GM19035 (cell line): ENCODE results near the gene EP300.
"Not testable (repeated sequence)": the region's sequence is repeated elsewhere in the genome, so short reads cannot be mapped to it uniquely, and the experiment has no call there.

Experiments
- ATAC-seq: cut with Tn5 transposase; IDR thresholded peaks from one replicate; pipeline ENCODE4 v1.9.1; 2021; ENCODE audit not compliant: unreplicated experiment

Gene EP300

DNA sequence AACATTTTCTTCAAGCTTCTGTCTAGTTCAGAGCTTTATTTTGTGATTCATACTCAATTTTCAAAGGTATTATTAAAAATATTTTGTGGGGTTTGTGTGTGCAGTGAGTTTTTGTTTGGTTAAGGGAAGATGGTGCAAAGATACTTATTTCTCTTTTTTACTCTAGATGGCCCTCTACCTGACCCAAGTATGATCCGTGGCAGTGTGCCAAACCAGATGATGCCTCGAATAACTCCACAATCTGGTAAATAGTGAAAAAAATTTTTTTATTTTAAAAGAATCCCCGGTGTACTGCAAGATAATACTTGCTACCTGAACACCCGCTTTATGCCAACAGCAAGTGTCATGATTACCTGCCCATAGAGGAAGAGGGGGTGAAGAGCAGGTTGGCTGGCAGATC, 54.2 kb downstream of the EP300 start:
- ATAC-seq: no peak

- ATAC-seq: no peak
Observed at GRCh38 chr22:41147722-41148121, 55.3 kb downstream of the EP300 start.

GRCh38 chr22:41152902-41153301, 60.5 kb downstream of the EP300 start:
- ATAC-seq: no peak

DNA sequence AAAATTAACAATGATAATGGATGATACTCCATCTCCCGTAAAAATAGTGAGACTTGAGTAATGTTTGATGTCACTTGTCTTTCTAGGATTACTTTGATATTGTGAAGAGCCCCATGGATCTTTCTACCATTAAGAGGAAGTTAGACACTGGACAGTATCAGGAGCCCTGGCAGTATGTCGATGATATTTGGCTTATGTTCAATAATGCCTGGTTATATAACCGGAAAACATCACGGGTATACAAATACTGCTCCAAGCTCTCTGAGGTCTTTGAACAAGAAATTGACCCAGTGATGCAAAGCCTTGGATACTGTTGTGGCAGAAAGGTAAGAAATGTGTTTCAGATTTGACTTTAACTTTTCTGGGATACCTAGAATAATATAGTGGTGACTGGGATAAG, 64.7 kb downstream of the EP300 start:
- ATAC-seq: no peak

DNA sequence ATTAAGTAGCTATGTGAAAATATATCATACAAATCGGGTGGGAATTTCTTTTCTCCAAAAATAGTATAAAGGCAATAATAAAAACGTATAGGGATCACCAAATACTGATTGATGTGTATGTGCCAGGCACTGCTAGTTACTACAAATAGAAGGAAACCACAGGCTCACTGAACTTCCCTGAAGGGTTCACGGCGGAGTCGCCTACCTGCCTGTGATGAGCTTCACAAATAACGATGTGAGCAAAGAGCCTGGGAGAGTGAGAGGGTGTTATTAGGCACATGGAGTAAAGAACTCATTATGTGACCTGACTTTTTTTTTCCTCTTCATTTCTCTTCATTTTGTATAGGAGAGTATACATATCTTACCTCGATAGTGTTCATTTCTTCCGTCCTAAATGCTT, 76.8 kb downstream of the EP300 start:
- ATAC-seq: no peak

DNA sequence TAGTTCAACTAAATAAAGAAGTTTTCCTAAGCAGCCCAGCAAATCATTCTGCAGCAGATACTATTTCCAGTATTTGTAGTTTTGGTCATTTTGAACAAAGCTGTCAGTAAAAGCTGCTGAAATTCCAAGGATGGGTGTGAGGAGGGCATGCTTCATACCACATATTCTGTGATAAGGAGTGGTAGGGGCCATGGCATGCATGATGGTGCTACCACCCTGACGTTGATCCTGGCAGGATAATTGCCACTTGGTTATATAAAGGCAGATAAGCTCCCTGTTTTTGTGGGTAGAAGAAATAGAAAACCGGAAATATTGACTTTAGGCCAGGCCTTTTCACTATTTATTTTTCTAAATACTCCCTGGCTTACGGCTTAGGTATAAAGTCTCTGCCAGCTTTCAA, 79.6 kb downstream of the EP300 start:
- ATAC-seq: no peak

DNA sequence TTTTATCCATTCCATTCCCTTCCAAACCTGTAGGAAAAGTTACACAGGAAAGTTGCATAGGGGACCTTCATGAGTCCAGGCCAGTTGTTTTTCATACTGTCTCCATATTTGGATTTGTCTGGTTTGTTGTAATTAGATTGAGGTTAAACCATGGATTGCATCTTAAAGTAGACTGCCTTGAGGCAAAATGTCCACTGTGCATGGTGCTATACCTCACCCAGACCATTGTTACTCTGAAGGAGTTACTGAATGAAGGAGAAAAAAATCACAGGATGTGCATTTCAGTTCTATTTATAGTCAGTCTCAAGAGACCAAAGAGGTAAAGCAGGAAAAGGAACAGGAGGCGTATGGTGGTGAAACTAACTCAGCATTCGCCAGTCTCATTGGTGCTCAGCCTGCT, 83.2 kb downstream of the EP300 start:
- ATAC-seq: no peak

GRCh38 chr22:41177040-41177621, 84.7 kb downstream of the EP300 start:
- ATAC-seq: no peak

- ATAC-seq: no peak
Observed at GRCh38 chr22:41177622-41178424, 85.4 kb downstream of the EP300 start.

GRCh38 chr22:41178425-41178975, 86.1 kb downstream of the EP300 start:
- ATAC-seq: no peak

- not testable (repeated sequence) for ATAC-seq
Observed at GRCh38 chr22:41180362-41180761, 88.0 kb downstream of the EP300 start.

DNA sequence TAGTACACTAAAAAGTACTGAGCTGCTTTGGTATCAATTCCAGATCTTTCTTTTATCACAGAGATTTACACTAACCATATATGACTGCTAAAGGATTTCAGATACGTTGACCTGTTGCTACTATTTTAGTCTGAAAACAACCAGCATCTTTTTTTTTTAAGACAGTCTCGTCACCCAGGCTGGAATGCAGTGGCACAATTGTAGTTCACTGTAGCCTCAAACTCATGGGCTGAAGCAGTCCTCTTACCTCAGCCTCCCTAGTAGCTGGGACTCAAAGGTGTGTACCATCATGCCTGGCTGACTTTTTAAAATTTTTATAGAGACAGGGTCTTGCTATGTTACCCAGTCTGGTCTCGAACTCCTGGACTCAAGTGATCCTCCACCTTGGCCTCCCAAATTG, 88.5 kb downstream of the EP300 start:
- ATAC-seq: no peak

- no peak for ATAC-seq
Observed at GRCh38 chr22:41181349-41182241, 89.2 kb downstream of the EP300 start.

GRCh38 chr22:41184679-41185078, 92.3 kb downstream of the EP300 start:
- no peak for ATAC-seq

- ATAC-seq: no peak
Observed at GRCh38 chr22:41191467-41191866, 99.1 kb downstream of the EP300 start.

DNA sequence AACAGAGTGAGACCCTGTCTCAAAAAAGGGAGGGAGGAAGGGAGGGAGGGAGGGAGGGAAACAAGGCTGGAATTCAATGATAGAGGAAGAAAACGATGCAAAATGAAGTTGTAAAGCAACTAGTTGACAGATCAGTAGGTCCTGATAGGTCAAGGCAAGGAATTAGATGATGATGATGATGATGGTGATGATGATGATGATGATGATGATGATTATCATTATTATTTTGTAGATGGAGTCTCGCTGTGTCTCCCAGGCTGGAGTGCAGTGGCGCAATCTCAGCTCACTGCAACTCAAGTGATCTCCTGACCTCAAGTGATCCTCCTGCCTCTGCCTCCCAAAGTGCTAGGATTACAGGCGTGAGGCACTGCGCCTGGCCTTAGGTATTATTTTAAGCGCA, 101.4 kb downstream of the EP300 start:
- ATAC-seq: no peak

GRCh38 chr22:41197038-41197972, 104.9 kb downstream of the EP300 start:
- peak; percentile 68 for ATAC-seq

DNA sequence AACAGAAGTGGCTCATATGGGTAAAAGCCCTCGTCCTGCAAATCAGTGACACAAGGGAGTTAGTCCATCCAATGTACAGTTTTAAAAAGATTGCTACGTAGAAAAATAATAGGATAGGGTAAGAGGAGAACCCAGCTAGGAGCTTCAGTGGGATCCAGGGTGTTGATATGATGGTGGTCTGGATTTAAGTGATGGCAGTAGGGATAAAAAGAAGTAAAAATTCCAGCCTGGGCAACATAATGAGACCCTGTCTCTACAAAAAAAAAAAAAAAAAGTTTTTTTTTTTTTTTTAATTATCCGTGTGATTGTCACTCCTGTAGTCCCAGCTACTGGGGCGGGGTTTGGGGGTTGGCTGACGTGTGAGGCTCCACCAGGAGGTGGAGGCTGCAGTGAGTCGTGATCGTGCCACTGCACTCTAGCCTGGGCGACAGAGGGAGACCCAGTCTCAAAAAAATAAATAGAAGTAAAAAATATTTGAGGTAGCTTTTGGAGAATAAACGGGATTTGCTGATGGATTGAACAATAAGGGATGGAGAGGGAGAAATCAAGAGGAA, 105.7 kb downstream of the EP300 start:
- ATAC-seq: no peak

DNA sequence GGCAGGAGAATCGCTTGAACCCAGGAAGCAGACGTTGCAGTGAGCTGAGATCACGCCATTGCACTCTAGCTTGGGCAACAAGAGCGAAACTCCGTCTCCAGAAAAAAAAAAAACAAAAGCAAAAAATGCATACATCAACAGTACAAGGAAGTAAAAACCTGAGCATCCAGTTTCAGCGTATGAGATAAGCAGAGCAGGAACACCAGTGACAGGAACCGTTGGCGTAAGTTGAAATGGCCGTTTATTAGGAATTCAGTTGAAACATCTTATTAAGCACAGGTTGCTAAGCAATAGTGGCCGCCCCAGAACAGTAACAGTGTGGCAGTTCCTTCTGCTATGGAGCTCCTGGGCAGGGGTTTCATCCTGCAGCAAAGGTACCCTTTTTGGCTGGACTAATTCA, 108.7 kb downstream of the EP300 start:
- ATAC-seq: no peak

DNA sequence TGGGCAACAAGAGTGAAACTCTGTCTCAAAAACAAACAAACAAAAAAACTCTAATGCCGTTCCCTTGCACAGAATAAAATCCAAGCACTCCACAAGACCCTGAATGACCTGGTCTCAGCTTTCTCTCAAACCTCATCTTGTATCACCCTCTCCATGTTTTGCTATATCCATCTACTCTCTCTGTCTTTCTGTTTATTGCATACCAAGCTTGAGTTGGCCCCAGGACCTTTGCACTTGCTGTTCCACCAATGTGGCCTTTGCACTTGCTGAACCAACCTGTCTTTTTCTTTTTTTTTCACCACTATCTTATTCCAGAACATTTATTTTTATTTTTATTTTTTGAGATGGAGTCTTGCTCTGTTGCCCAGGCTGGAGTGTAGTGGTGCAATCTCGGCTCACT, 110.7 kb downstream of the EP300 start:
- no peak for ATAC-seq
